Astrocyte (in vitro differentiated cells and primary cell): ENCODE data around the gene KCNQ1. TPM values are rescaled to one million over a fixed set of nuclear protein-coding genes. Genes with fewer than 3 reads are reported as not detected.

Experiments
- DNase-seq: peaks from one replicate; pipeline ENCODE4 v3.0.0-alpha.2; 2010; ENCODE audit warnings: low read depth
- FAIRE-seq: peaks from 2 replicates; lab custom pipeline; 2011; peaks lifted over from hg19 to GRCh38; lab: Jason Lieb, UNC
- H2AFZ ChIP-seq: 2 replicates; pipeline ENCODE4 v1.6.0; 2012; ENCODE audit warnings: low read depth, low read length, inconsistent platforms
- H3K27ac ChIP-seq: 2 replicates; pipeline ENCODE4 v1.5.1; 2011; ENCODE audit warnings: low read depth, low read length, inconsistent platforms
- H3K27me3 ChIP-seq: 2 replicates; pipeline ENCODE4 v1.6.0; 2011; ENCODE audit warnings: low read length, inconsistent platforms; ENCODE audit not compliant: insufficient read depth
- H3K36me3 ChIP-seq: 2 replicates; pipeline ENCODE4 v1.5.1; 2011; ENCODE audit warnings: low read length, inconsistent platforms; ENCODE audit not compliant: insufficient read depth
- H3K4me1 ChIP-seq: 2 replicates; pipeline ENCODE4 v1.5.1; 2011; ENCODE audit warnings: low read length, inconsistent platforms; ENCODE audit not compliant: insufficient read depth
- H3K4me2 ChIP-seq: 2 replicates; pipeline ENCODE4 v1.6.0; 2012; ENCODE audit warnings: low read length, inconsistent platforms
- H3K4me3 ChIP-seq: 2 replicates; pipeline ENCODE4 v1.5.1; 2011; ENCODE audit warnings: low read depth, mild to moderate bottlenecking, low read length, inconsistent platforms; ENCODE audit not compliant: insufficient read depth
- H3K79me2 ChIP-seq: 2 replicates; pipeline ENCODE4 v1.6.0; 2012; ENCODE audit warnings: mild to moderate bottlenecking, low read length, inconsistent platforms; ENCODE audit not compliant: insufficient read depth
- H3K9ac ChIP-seq: 2 replicates; pipeline ENCODE4 v1.6.0; 2012; ENCODE audit warnings: mild to moderate bottlenecking, low read length, inconsistent platforms
- H3K9me3 ChIP-seq: 2 replicates; pipeline ENCODE4 v1.5.1; 2012; ENCODE audit warnings: low read depth, mild to moderate bottlenecking, low read length, inconsistent platforms; ENCODE audit not compliant: insufficient read depth
- H4K20me1 ChIP-seq: 2 replicates; pipeline ENCODE4 v1.6.0; 2012; ENCODE audit warnings: low read length, inconsistent platforms; ENCODE audit not compliant: insufficient read depth
- H3K27ac Mint-ChIP-seq: one replicate; pipeline ENCODE4 v1.8.0; 2021; ENCODE audit warnings: mild to moderate bottlenecking, mixed read lengths; ENCODE audit not compliant: unreplicated experiment
- H3K27me3 Mint-ChIP-seq: one replicate; pipeline ENCODE4 v1.8.0; 2021; ENCODE audit warnings: low read depth, mixed read lengths; ENCODE audit not compliant: unreplicated experiment
- H3K36me3 Mint-ChIP-seq: one replicate; pipeline ENCODE4 v1.8.0; 2021; ENCODE audit warnings: low read depth, mixed read lengths; ENCODE audit not compliant: unreplicated experiment
- H3K4me1 Mint-ChIP-seq: one replicate; pipeline ENCODE4 v1.8.0; 2021; ENCODE audit warnings: low read depth, mixed read lengths; ENCODE audit not compliant: unreplicated experiment
- H3K4me3 Mint-ChIP-seq: one replicate; pipeline ENCODE4 v1.8.0; 2021; ENCODE audit warnings: mild to moderate bottlenecking, moderate library complexity, mixed read lengths; ENCODE audit not compliant: unreplicated experiment
- H3K9me3 Mint-ChIP-seq: one replicate; pipeline ENCODE4 v1.8.0; 2021; ENCODE audit warnings: mild to moderate bottlenecking, mixed read lengths; ENCODE audit not compliant: unreplicated experiment
- EZH2 ChIP-seq: IDR thresholded peaks from 2 replicates; pipeline ENCODE4 v1.6.1; 2012; ENCODE audit warnings: mild to moderate bottlenecking, low read length, inconsistent platforms; ENCODE audit not compliant: insufficient read depth
- total RNA-seq: library from RNA; stranded (reverse); gene quantifications from 2 replicates; pipeline ENCODE4 v1.2.1, GENCODE V29; 2021
- TF ChIP-seq, protein P1 (sequence below): IDR thresholded peaks from 2 replicates; pipeline ENCODE4 v1.5.1; 2011; ENCODE audit warnings: low read depth, mild to moderate bottlenecking, inconsistent platforms, low read length, moderate library complexity; ENCODE audit not compliant: insufficient read depth

The KCNQ1 gene
- total RNA-seq, 1 donor from 2014 or later, result not detected

DNA sequence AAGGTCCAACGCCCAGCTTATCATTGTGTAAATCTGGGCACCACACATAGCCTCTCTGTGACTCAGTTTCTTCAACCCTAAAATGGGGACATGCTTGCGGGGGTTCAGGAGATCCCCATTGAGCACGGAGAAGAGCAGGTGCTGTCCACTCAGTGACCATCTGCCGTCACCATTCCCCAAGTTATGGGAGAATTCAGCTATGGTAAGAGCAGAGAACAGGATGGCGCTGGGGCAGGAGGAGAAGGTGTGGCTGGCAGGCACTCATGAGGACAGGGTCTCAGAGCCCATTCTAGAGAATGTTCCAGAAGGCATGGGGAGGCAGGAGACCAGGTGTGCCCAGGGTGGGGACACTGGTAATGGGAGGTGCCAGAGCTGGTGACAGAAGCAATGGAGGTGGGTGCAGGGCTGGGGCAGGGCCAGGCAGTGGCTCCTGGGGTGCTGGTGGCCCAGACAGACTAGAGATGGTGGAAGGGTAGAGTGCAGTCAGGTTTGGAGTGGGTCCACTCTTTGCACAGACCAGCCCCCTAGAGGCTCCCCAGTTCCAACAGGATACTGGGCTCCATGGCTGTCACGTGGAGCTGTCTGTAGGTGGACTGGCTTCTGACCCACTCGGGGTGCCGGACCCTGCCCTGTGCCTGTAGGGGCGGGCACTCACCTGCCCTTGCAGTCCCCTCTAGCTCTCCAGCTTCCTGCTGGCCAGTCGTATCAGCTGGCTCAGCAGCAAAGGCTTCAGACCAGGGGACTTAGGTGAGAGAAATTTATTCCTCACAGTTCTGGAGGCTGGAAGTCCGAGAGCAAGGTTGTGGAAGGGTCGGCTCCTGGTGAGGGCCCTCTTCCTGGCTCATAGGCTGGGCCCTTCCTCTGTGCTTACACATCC, 356.1 kb downstream of the KCNQ1 start:
- Mint-ChIP-seq H3K4me3 (no peak overlapping the region), H3K27ac (no peak overlapping the region), H3K27me3 (peaks cover 41% of the 10 kb centered on the region), H3K36me3 (peaks cover 1% of the 10 kb centered on the region), H3K4me1 (peaks cover 3% of the 10 kb centered on the region), H3K9me3 (peaks cover 11% of the 10 kb centered on the region)
- no peak overlapping the region for H3K9ac ChIP-seq
- no peaks in the 10 kb centered on the region for H3K79me2 ChIP-seq
- H3K9me3 ChIP-seq, result no peaks in the 10 kb centered on the region
- no peaks in the 10 kb centered on the region for H3K36me3 ChIP-seq
- H3K27me3 ChIP-seq, result peaks cover 26% of the 10 kb centered on the region
- FAIRE-seq (no peak), DNase-seq (no peak)
- no peak for TF ChIP-seq EZH2
- TF ChIP-seq, protein P1, sequence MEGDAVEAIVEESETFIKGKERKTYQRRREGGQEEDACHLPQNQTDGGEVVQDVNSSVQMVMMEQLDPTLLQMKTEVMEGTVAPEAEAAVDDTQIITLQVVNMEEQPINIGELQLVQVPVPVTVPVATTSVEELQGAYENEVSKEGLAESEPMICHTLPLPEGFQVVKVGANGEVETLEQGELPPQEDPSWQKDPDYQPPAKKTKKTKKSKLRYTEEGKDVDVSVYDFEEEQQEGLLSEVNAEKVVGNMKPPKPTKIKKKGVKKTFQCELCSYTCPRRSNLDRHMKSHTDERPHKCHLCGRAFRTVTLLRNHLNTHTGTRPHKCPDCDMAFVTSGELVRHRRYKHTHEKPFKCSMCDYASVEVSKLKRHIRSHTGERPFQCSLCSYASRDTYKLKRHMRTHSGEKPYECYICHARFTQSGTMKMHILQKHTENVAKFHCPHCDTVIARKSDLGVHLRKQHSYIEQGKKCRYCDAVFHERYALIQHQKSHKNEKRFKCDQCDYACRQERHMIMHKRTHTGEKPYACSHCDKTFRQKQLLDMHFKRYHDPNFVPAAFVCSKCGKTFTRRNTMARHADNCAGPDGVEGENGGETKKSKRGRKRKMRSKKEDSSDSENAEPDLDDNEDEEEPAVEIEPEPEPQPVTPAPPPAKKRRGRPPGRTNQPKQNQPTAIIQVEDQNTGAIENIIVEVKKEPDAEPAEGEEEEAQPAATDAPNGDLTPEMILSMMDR, result no peak
- H2AFZ ChIP-seq, result no peak overlapping the region
- no peak overlapping the region for H3K27ac ChIP-seq
- H3K4me1 ChIP-seq, result no peaks in the 10 kb centered on the region
- H4K20me1 ChIP-seq, result no peaks in the 10 kb centered on the region
- no peak overlapping the region for H3K4me3 ChIP-seq
- no peak overlapping the region for H3K4me2 ChIP-seq

DNA sequence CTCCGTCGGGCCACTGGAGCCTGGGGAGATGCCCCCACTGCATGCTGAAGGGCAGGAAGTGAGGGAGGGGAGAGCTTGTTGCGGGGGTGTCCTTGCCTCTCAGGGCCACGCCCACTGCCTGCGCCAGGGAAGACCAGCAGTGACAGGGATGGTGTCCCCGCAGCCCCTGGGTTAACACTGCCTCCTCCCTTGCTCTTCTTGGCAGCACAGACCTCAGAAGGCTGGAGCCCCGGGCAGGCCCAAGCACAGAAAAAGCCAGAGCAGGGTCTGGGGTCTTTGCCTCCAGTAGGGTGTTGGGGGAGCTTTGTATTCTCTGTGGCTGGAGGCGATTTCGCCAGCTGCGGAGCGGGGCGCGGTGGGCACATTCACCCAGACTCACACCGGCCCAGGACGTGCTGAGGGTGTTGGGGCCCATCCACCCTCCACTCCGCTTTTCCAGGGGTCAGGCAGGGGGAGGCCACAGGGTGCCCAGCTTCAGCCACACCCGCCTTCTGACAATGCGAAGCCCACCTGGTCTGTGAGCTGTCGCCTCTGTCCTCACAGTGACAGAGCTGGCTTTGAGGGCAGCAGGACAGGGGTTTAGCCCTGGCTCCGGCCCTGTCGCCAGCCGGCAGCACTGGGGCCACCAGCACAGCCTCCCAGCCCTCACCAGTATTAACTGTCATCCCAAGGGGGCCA, 357.0 kb downstream of the KCNQ1 start:
- Histone ChIP-seq H3K9ac (no peak overlapping the region), H3K4me2 (no peak overlapping the region), H3K9me3 (no peaks in the 10 kb centered on the region), H4K20me1 (no peaks in the 10 kb centered on the region), H3K79me2 (no peaks in the 10 kb centered on the region), H2AFZ (no peak overlapping the region), H3K27ac (no peak overlapping the region), H3K4me1 (no peaks in the 10 kb centered on the region), H3K36me3 (no peaks in the 10 kb centered on the region), H3K27me3 (peaks cover 30% of the 10 kb centered on the region), H3K4me3 (no peak overlapping the region)
- H3K27me3 Mint-ChIP-seq, result peaks cover 40% of the 10 kb centered on the region
- peaks cover 1% of the 10 kb centered on the region for H3K36me3 Mint-ChIP-seq
- no peak overlapping the region for H3K27ac Mint-ChIP-seq
- H3K9me3 Mint-ChIP-seq, result peaks cover 11% of the 10 kb centered on the region
- FAIRE-seq (no peak), DNase-seq (no peak)
- no peak for TF ChIP-seq EZH2
- TF ChIP-seq, protein P1, result no peak
- H3K4me3 Mint-ChIP-seq, result no peak overlapping the region
- H3K4me1 Mint-ChIP-seq, result peaks cover 3% of the 10 kb centered on the region
